ENCODE data around the gene SLC9A5. TPM values are rescaled to one million over a fixed set of nuclear protein-coding genes. Genes with fewer than 3 reads are reported as not detected.
A peak's percentile ranks its signal among the peaks of the same experiment; 100 is the strongest.

Gene SLC9A5
- total RNA-seq (2014; rRNA removed; shearing (Covaris generic)): 1.2 and 1.6 TPM in 2 replicates

GRCh38 chr16:67248401-67249177, at the start of gene SLC9A5:
TSS of gene SLC9A5 (plus strand) at chr16:67248979. CDS start at chr16:67249015, 36 bp downstream.
- peak in 1 of 2 experiments; percentile 53 for DNase-seq (ENCODE audit: low read depth in 1 of 2, low spot score in 2 of 2)
- peak within 1 kb of the TSS; percentile 50 for H3K4me3 ChIP-seq
- no peaks in the 10 kb centered on the region for H3K9me3 ChIP-seq (replicated peaks)
- peak within 1 kb of the TSS; percentile 40 for H3K27ac ChIP-seq
- H3K27me3 ChIP-seq (replicated peaks): no peaks in the 10 kb centered on the region
- H3K4me1 ChIP-seq (replicated peaks): peaks cover 60% of the 10 kb centered on the region
- no peaks in the 10 kb centered on the region for H3K36me3 ChIP-seq

GRCh38 chr16:67199011-67199807, 49.6 kb upstream of the SLC9A5 start, which contains the start of gene ELMO3:
TSS of gene ELMO3 (plus strand) at chr16:67199131. CDS start at chr16:67199327, 196 bp downstream.
- Histone ChIP-seq H3K27me3 (replicated peaks) (no peaks in the 10 kb centered on the region), H3K27ac (no peak within 1 kb of the TSS), H3K4me1 (replicated peaks) (no peaks in the 10 kb centered on the region; the same call in 1 of the 2 replicates), H3K9me3 (replicated peaks) (no peaks in the 10 kb centered on the region), H3K36me3 (peaks cover 90% of the 10 kb centered on the region), H3K4me3 (no peak within 1 kb of the TSS)
- no peak for DNase-seq (ENCODE audit: low read depth in 1 of 2, low spot score in 2 of 2)

- Histone ChIP-seq H3K4me1 (replicated peaks) (no peaks in the 10 kb centered on the region), H3K9me3 (replicated peaks) (no peaks in the 10 kb centered on the region), H3K27ac (no peak overlapping the region), H3K4me3 (no peak overlapping the region), H3K36me3 (peaks cover 89% of the 10 kb centered on the region), H3K27me3 (replicated peaks) (no peaks in the 10 kb centered on the region)
- no peak for DNase-seq (ENCODE audit: low read depth in 1 of 2, low spot score in 2 of 2)
Measured at GRCh38 chr16:67199808-67200198, 49.0 kb upstream of the SLC9A5 start.

GRCh38 chr16:67200491-67200890, 48.3 kb upstream of the SLC9A5 start:
- DNase-seq (ENCODE audit: low read depth in 1 of 2, low spot score in 2 of 2): no peak
- H3K27ac ChIP-seq: no peak overlapping the region
- H3K36me3 ChIP-seq: peaks cover 82% of the 10 kb centered on the region
- H3K4me1 ChIP-seq (replicated peaks): no peaks in the 10 kb centered on the region
- no peak overlapping the region for H3K4me3 ChIP-seq
- no peaks in the 10 kb centered on the region for H3K27me3 ChIP-seq (replicated peaks)
- H3K9me3 ChIP-seq (replicated peaks): no peaks in the 10 kb centered on the region

GRCh38 chr16:67201411-67202345, 47.1 kb upstream of the SLC9A5 start:
- no peak for DNase-seq (ENCODE audit: low read depth in 1 of 2, low spot score in 2 of 2)
- no peak overlapping the region for H3K4me3 ChIP-seq
- H3K9me3 ChIP-seq (replicated peaks): no peaks in the 10 kb centered on the region
- H3K36me3 ChIP-seq: peaks cover 81% of the 10 kb centered on the region
- H3K27ac ChIP-seq: no peak overlapping the region
- H3K27me3 ChIP-seq (replicated peaks): no peaks in the 10 kb centered on the region
- H3K4me1 ChIP-seq (replicated peaks): no peaks in the 10 kb centered on the region; the same call in 1 of the 2 replicates

- no peak for DNase-seq (ENCODE audit: low read depth in 1 of 2, low spot score in 2 of 2)
- H3K36me3 ChIP-seq: peaks cover 81% of the 10 kb centered on the region
- no peaks in the 10 kb centered on the region for H3K27me3 ChIP-seq (replicated peaks)
- no peak overlapping the region for H3K4me3 ChIP-seq
- peaks cover 2% of the 10 kb centered on the region for H3K4me1 ChIP-seq (replicated peaks)
- no peak overlapping the region for H3K27ac ChIP-seq
- no peaks in the 10 kb centered on the region for H3K9me3 ChIP-seq (replicated peaks)
Measured at GRCh38 chr16:67202426-67202825, 46.4 kb upstream of the SLC9A5 start.

GRCh38 chr16:67202956-67203493, 45.8 kb upstream of the SLC9A5 start:
- no peaks in the 10 kb centered on the region for H3K9me3 ChIP-seq (replicated peaks)
- no peak for DNase-seq (ENCODE audit: low read depth in 1 of 2, low spot score in 2 of 2)
- peaks cover 8% of the 10 kb centered on the region for H3K4me1 ChIP-seq (replicated peaks)
- no peak overlapping the region for H3K4me3 ChIP-seq
- peaks cover 78% of the 10 kb centered on the region for H3K36me3 ChIP-seq
- H3K27ac ChIP-seq: no peak overlapping the region
- no peaks in the 10 kb centered on the region for H3K27me3 ChIP-seq (replicated peaks)

- Histone ChIP-seq H3K36me3 (peaks cover 67% of the 10 kb centered on the region), H3K4me3 (no peak overlapping the region), H3K9me3 (replicated peaks) (no peaks in the 10 kb centered on the region), H3K4me1 (replicated peaks) (peaks cover 13% of the 10 kb centered on the region), H3K27me3 (replicated peaks) (no peaks in the 10 kb centered on the region), H3K27ac (no peak overlapping the region)
- DNase-seq (ENCODE audit: low read depth in 1 of 2, low spot score in 2 of 2): no peak
Measured at GRCh38 chr16:67204076-67204475, 44.7 kb upstream of the SLC9A5 start.

GRCh38 chr16:67206129-67206837, 42.5 kb upstream of the SLC9A5 start:
- H3K4me3 ChIP-seq: no peak overlapping the region
- DNase-seq (ENCODE audit: low read depth in 1 of 2, low spot score in 2 of 2): no peak
- no peaks in the 10 kb centered on the region for H3K9me3 ChIP-seq (replicated peaks)
- no peaks in the 10 kb centered on the region for H3K27me3 ChIP-seq (replicated peaks)
- peaks cover 53% of the 10 kb centered on the region for H3K36me3 ChIP-seq
- no peak overlapping the region for H3K27ac ChIP-seq
- peaks cover 13% of the 10 kb centered on the region for H3K4me1 ChIP-seq (replicated peaks)

GRCh38 chr16:67206838-67207248, 41.9 kb upstream of the SLC9A5 start:
- DNase-seq (ENCODE audit: low read depth in 1 of 2, low spot score in 2 of 2): no peak
- H3K9me3 ChIP-seq (replicated peaks): no peaks in the 10 kb centered on the region

GRCh38 chr16:67207249-67208091, 41.3 kb upstream of the SLC9A5 start:
- H3K36me3 ChIP-seq: peaks cover 41% of the 10 kb centered on the region
- H3K4me3 ChIP-seq: no peak overlapping the region
- H3K27ac ChIP-seq: no peak overlapping the region
- H3K4me1 ChIP-seq (replicated peaks): peaks cover 13% of the 10 kb centered on the region
- H3K27me3 ChIP-seq (replicated peaks): no peaks in the 10 kb centered on the region
- H3K9me3 ChIP-seq (replicated peaks): no peaks in the 10 kb centered on the region
- no peak for DNase-seq (ENCODE audit: low read depth in 1 of 2, low spot score in 2 of 2)

More at GRCh38 chr16:67206838-67207248, 41.9 kb upstream of the SLC9A5 start:
- Histone ChIP-seq H3K27ac (no peak overlapping the region), H3K27me3 (replicated peaks) (no peaks in the 10 kb centered on the region), H3K4me1 (replicated peaks) (peaks cover 13% of the 10 kb centered on the region), H3K4me3 (no peak overlapping the region), H3K36me3 (peaks cover 48% of the 10 kb centered on the region)
